Neuronal stem cell (in vitro differentiated cells): ENCODE results near the gene SH2D2A.
"Not testable (repeated sequence)": the region's sequence is repeated elsewhere in the genome, so short reads cannot be mapped to it uniquely, and the experiment has no call there.

Experiments
- DNase-seq: peaks from one replicate; pipeline ENCODE4 v3.0.0-alpha.2; 2013; ENCODE audit warnings: low spot score
- H2AFZ ChIP-seq: one replicate; pipeline ENCODE4 v1.6.1; 2013; ENCODE audit warnings: mild to moderate bottlenecking, low read length, inconsistent platforms
- H2AK5ac ChIP-seq: 2 replicates; pipeline ENCODE4 v1.6.1; 2013; ENCODE audit warnings: low read depth, mild to moderate bottlenecking, inconsistent platforms, low read length, moderate library complexity, mixed read lengths
- H2BK120ac ChIP-seq: 2 replicates; pipeline ENCODE4 v1.6.1; 2013; ENCODE audit warnings: low read depth, mild to moderate bottlenecking, inconsistent platforms, low read length, moderate library complexity, mixed read lengths
- H2BK12ac ChIP-seq: one replicate; pipeline ENCODE4 v1.6.1; 2013; ENCODE audit warnings: low read length, inconsistent platforms
- H2BK15ac ChIP-seq: 2 replicates; pipeline ENCODE4 v1.6.1; 2013; ENCODE audit warnings: mild to moderate bottlenecking, low read length, inconsistent platforms, mixed read lengths
- H2BK5ac ChIP-seq: one replicate; pipeline ENCODE4 v1.6.1; 2013; ENCODE audit warnings: inconsistent platforms, mild to moderate bottlenecking, low read length, moderate library complexity
- H3K14ac ChIP-seq: one replicate; pipeline ENCODE4 v1.6.1; 2013; ENCODE audit warnings: low read length, inconsistent platforms
- H3K18ac ChIP-seq: 2 replicates; pipeline ENCODE4 v1.6.1; 2013; ENCODE audit warnings: low read length, inconsistent platforms
- H3K23ac ChIP-seq: 2 replicates; pipeline ENCODE4 v1.6.1; 2013; ENCODE audit warnings: low read depth, mild to moderate bottlenecking, mixed read lengths, low read length, inconsistent platforms; ENCODE audit not compliant: poor library complexity
- H3K27ac ChIP-seq: replicated peaks from 3 replicates; pipeline ENCODE4 v1.5.1; 2013; ENCODE audit warnings: low read length, inconsistent platforms
- H3K27me3 ChIP-seq, 3 experiments: 2 replicates each; pipeline ENCODE4 v1.6.1; 2013; ENCODE audit warnings: low read length in 3 of 3, mild to moderate bottlenecking in 2 of 3, inconsistent platforms in 1 of 3, low read depth in 1 of 3, mixed read lengths in 1 of 3, moderate library complexity in 1 of 3; ENCODE audit not compliant: control insufficient read depth in 3 of 3, insufficient read depth in 3 of 3
- H3K36me3 ChIP-seq, 2 donors: replicated peaks in 1 of 2; 2 replicates each; pipeline ENCODE4 v1.6.1; 2013; ENCODE audit warnings: low read length in 2 of 2; ENCODE audit not compliant: control insufficient read depth in 2 of 2, insufficient read depth in 2 of 2
- H3K4ac ChIP-seq: 2 replicates; pipeline ENCODE4 v1.6.1; 2013; ENCODE audit warnings: inconsistent platforms, mild to moderate bottlenecking, low read length, moderate library complexity
- H3K4me1 ChIP-seq, 2 donors: 1 replicate in 1 of 2; 2 replicates in 1 of 2; pipeline ENCODE4 v1.6.1; 2013; ENCODE audit warnings: low read length in 2 of 2, low read depth in 1 of 2; ENCODE audit not compliant: control insufficient read depth in 2 of 2, insufficient read depth in 1 of 2
- H3K4me2 ChIP-seq: one replicate; pipeline ENCODE4 v1.6.1; 2013; ENCODE audit warnings: mild to moderate bottlenecking, low read length, inconsistent platforms; ENCODE audit not compliant: insufficient read depth, poor library complexity, severe bottlenecking
- H3K4me3 ChIP-seq, 2 donors: 2 replicates each; pipeline ENCODE4 v1.5.1; 2013; ENCODE audit warnings: low read length in 2 of 2, mild to moderate bottlenecking in 2 of 2, inconsistent platforms in 1 of 2, moderate library complexity in 1 of 2
- H3K79me1 ChIP-seq: one replicate; pipeline ENCODE4 v1.6.1; 2013; ENCODE audit warnings: low read depth, mild to moderate bottlenecking, inconsistent platforms, low read length, moderate library complexity
- H3K9ac ChIP-seq: one replicate; pipeline ENCODE4 v1.6.1; 2013; ENCODE audit warnings: mild to moderate bottlenecking, low read depth, low read length, inconsistent platforms; ENCODE audit not compliant: poor library complexity
- H3K9me3 ChIP-seq, 2 donors: replicated peaks in 1 of 2; 2 replicates each; pipeline versions ENCODE3 to v1.6.1; 2013; ENCODE audit warnings: low read length in 2 of 2, mild to moderate bottlenecking in 2 of 2, inconsistent platforms in 1 of 2, low read depth in 1 of 2, mixed read lengths in 1 of 2, moderate library complexity in 1 of 2; ENCODE audit not compliant: control insufficient read depth in 2 of 2, insufficient read depth in 1 of 2
- H4K8ac ChIP-seq: one replicate; pipeline ENCODE4 v1.6.1; 2013; ENCODE audit warnings: low read depth, mild to moderate bottlenecking, inconsistent platforms, low read length, moderate library complexity
- H4K91ac ChIP-seq: one replicate; pipeline ENCODE4 v1.6.1; 2013; ENCODE audit warnings: low read length, low read depth, mild to moderate bottlenecking, inconsistent platforms; ENCODE audit not compliant: poor library complexity
- WGBS, 2 donors: extraction: QIAGEN DNeasy Blood & Tissue Kit; methylation state at CpG; one replicate each; pipeline ENCODE4 v1.1.7; 2013; ENCODE audit warnings: missing lambda C conversion rate in 2 of 2, mixed read lengths in 1 of 2; ENCODE audit not compliant: insufficient read length in 2 of 2, insufficient replicate concordance in 1 of 2; ENCODE audit errors: extremely low coverage in 2 of 2; 5-methylcytosine and 5-hydroxymethylcytosine counted together

The SH2D2A gene

GRCh38 chr1:156767101-156767878, 49.4 kb downstream of the SH2D2A start, which contains the start of gene PRCC:
Gene PRCC (plus strand): TSS chr1:156767535. CDS start chr1:156767772, 237 bp downstream.
- no CpG with 5 or more reads among the region's 50 CpGs for WGBS, 2 donors
- peak within 1 kb of the TSS; percentile 96 for H3K18ac ChIP-seq
- DNase-seq: peak; percentile 99

DNA sequence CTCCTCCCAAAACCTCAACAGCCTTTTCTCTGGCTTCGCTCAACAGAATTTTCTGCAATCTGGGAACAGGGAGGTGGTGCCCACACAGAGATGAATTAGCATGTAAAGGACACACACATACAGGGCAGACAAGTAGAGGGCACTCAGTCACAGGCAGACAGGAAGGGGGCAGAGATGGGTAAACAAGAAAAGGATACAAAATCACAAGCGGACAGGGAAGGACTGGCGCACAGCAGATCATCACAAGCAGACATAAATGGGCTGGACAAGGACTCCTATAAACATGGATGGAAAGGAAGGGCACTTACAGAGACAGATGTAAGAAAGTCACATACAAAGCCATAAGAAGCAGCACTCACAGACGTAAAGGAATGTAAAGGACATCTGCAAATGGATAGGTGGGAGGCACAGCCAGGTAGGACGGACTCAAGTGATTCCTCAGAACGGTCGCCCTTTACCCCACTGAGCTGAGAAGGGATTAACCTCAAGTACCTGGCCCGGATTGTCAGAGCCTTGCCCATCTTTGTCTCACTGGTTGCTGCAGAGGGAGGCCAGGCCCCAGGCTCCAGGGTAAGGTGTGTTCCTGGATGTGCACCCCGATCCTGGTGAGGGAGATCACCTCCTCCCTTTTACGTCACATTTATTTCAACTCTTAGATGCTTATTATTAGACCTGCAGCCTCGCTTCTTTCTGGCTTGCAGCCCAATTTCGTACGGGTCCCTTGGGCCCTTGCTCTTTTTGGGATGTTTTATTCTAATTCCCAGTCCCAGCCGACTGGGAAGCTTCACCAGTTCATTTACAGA, 50.1 kb downstream of the SH2D2A start:
- peak overlapping the region; percentile 73 to 83 for H3K4me3 ChIP-seq
- no peak overlapping the region for H2BK120ac ChIP-seq
- no peak overlapping the region for H3K14ac ChIP-seq
- no peak overlapping the region for H2AK5ac ChIP-seq
- no peaks in the 10 kb centered on the region for H3K27me3 ChIP-seq
- DNase-seq: no peak
- no peak overlapping the region for H4K8ac ChIP-seq
- H3K23ac ChIP-seq: no peak overlapping the region
- H4K91ac ChIP-seq: no peak overlapping the region
- peak overlapping the region; percentile 14 for H3K9ac ChIP-seq
- H2BK12ac ChIP-seq: no peak overlapping the region
- peaks cover 4% of the 10 kb centered on the region for H3K79me1 ChIP-seq
- H3K4ac ChIP-seq: no peak overlapping the region
- WGBS, 2 donors: no CpG with 5 or more reads among the region's 14 CpGs
- no peak overlapping the region for H3K18ac ChIP-seq
- H2BK5ac ChIP-seq: no peak overlapping the region
- no peak overlapping the region for H2BK15ac ChIP-seq
- peaks cover 14 to 16% of the 10 kb centered on the region in 2 donors for H3K4me1 ChIP-seq
- H3K36me3 ChIP-seq: peaks cover 5 to 26% of the 10 kb centered on the region in 2 donors
- peak overlapping the region; percentile 63 for H3K4me2 ChIP-seq
- no peak overlapping the region for H3K27ac ChIP-seq
- peak overlapping the region; percentile 79 for H2AFZ ChIP-seq
- no peaks in the 10 kb centered on the region for H3K9me3 ChIP-seq

More at GRCh38 chr1:156767101-156767878, 49.4 kb downstream of the SH2D2A start, which contains the start of gene PRCC:
- no peaks in the 10 kb centered on the region for H3K9me3 ChIP-seq
- no peak within 1 kb of the TSS for H4K8ac ChIP-seq
- H3K4me1 ChIP-seq: peaks cover 14 to 16% of the 10 kb centered on the region in 2 donors
- no peak within 1 kb of the TSS for H2BK15ac ChIP-seq
- H2AK5ac ChIP-seq: peak within 1 kb of the TSS; percentile 86
- H3K4me2 ChIP-seq: peak within 1 kb of the TSS; percentile 79
- H3K27ac ChIP-seq: peak within 1 kb of the TSS; percentile 71
- no peak within 1 kb of the TSS for H4K91ac ChIP-seq
- peak within 1 kb of the TSS; percentile 87 for H3K23ac ChIP-seq
- H3K4ac ChIP-seq: no peak within 1 kb of the TSS
- H3K36me3 ChIP-seq: peaks cover 5 to 34% of the 10 kb centered on the region in 2 donors
- H3K27me3 ChIP-seq: no peaks in the 10 kb centered on the region
- no peak within 1 kb of the TSS for H2BK120ac ChIP-seq
- H3K4me3 ChIP-seq: peak within 1 kb of the TSS; percentile 83 to 93
- peak within 1 kb of the TSS; percentile 72 for H3K14ac ChIP-seq
- H3K79me1 ChIP-seq: peaks cover 4% of the 10 kb centered on the region
- peak within 1 kb of the TSS; percentile 79 for H2AFZ ChIP-seq
- H2BK5ac ChIP-seq: no peak within 1 kb of the TSS
- no peak within 1 kb of the TSS for H2BK12ac ChIP-seq
- H3K9ac ChIP-seq: peak within 1 kb of the TSS; percentile 98

- H2BK5ac ChIP-seq: no peak overlapping the region
- no peak overlapping the region for H2AK5ac ChIP-seq
- no peak overlapping the region for H2BK120ac ChIP-seq
- no peak overlapping the region for H3K23ac ChIP-seq
- H3K9ac ChIP-seq: no peak overlapping the region
- H2AFZ ChIP-seq: peak overlapping the region; percentile 79
- no peak overlapping the region for H3K4ac ChIP-seq
- no peak overlapping the region for H4K91ac ChIP-seq
- DNase-seq: no peak
- no peak overlapping the region for H3K4me2 ChIP-seq
- no peak overlapping the region for H2BK12ac ChIP-seq
- no CpG with 5 or more reads among the region's 5 CpGs for WGBS, 2 donors
- peaks cover 0 to 18% of the 10 kb centered on the region in 2 donors for H3K36me3 ChIP-seq
- H3K79me1 ChIP-seq: peaks cover 4% of the 10 kb centered on the region
- no peaks in the 10 kb centered on the region for H3K27me3 ChIP-seq
- no peak overlapping the region for H4K8ac ChIP-seq
- peak overlapping the region in 1 of 2 donors; percentile 83 for H3K4me3 ChIP-seq
- no peak overlapping the region for H3K27ac ChIP-seq
- no peak overlapping the region for H3K18ac ChIP-seq
- no peak overlapping the region for H3K14ac ChIP-seq
- peaks cover 14 to 16% of the 10 kb centered on the region in 2 donors for H3K4me1 ChIP-seq
- H2BK15ac ChIP-seq: no peak overlapping the region
- no peaks in the 10 kb centered on the region for H3K9me3 ChIP-seq
These were observed 51.0 kb downstream of the SH2D2A start for GRCh38 chr1:156765666-156766065.

- not testable (repeated sequence) for H2AFZ ChIP-seq, H2AK5ac ChIP-seq, H4K91ac ChIP-seq, H2BK12ac ChIP-seq, H3K23ac ChIP-seq, H4K8ac ChIP-seq, H2BK15ac ChIP-seq, H2BK120ac ChIP-seq, H3K27ac ChIP-seq, H3K14ac ChIP-seq, H3K4ac ChIP-seq, H3K27me3 ChIP-seq, H3K79me1 ChIP-seq, DNase-seq, H3K9ac ChIP-seq, H3K4me3 ChIP-seq, H3K4me2 ChIP-seq, H2BK5ac ChIP-seq, H3K18ac ChIP-seq, H3K9me3 ChIP-seq
- H3K36me3 ChIP-seq: peaks cover 0 to 12% of the 10 kb centered on the region in 2 donors
- WGBS, 2 donors: no CpG with 5 or more reads among the region's 15 CpGs
- peaks cover 14 to 16% of the 10 kb centered on the region in 2 donors for H3K4me1 ChIP-seq
These were observed 51.5 kb downstream of the SH2D2A start for GRCh38 chr1:156765136-156765535.
